ENCODE results near the gene WDR47. TPM values are rescaled to one million over a fixed set of nuclear protein-coding genes. Genes with fewer than 3 reads are reported as not detected.

The WDR47 gene
- total RNA-seq, 1 donor from 2014 or later = 30.6 TPM

- peaks cover 29% of the 10 kb centered on the region for H3K4me1 Mint-ChIP-seq (ENCODE audit: low read depth)
- no peaks in the 10 kb centered on the region for H3K9me3 Mint-ChIP-seq (ENCODE audit: low read depth)
- peaks cover 2% of the 10 kb centered on the region for H3K36me3 Mint-ChIP-seq (ENCODE audit: low read depth)
- no peak for TF ChIP-seq CTCF (IDR thresholded peaks at IDR 0.05)
- no peak overlapping the region for H3K4me3 Mint-ChIP-seq (ENCODE audit: unreplicated experiment)
- H3K27me3 Mint-ChIP-seq (ENCODE audit: low read depth) = no peaks in the 10 kb centered on the region
- H3K27ac Mint-ChIP-seq (ENCODE audit: unreplicated experiment) = no peak overlapping the region
- no peak for DNase-seq (ENCODE audit: low spot score)
Observed at GRCh38 chr1:109078317-109078716, 36.4 kb upstream of the WDR47 start.

- H3K36me3 Mint-ChIP-seq (ENCODE audit: low read depth) = peaks cover 2% of the 10 kb centered on the region
- peak; percentile 98 for DNase-seq (ENCODE audit: low spot score)
- no peaks in the 10 kb centered on the region for H3K9me3 Mint-ChIP-seq (ENCODE audit: low read depth)
- peak; percentile 49 for TF ChIP-seq CTCF (IDR thresholded peaks at IDR 0.05)
- peak within 1 kb of the TSS; percentile 100 for H3K27ac Mint-ChIP-seq (ENCODE audit: unreplicated experiment)
- H3K4me1 Mint-ChIP-seq (ENCODE audit: low read depth) = peaks cover 38% of the 10 kb centered on the region
- H3K27me3 Mint-ChIP-seq (ENCODE audit: low read depth) = no peaks in the 10 kb centered on the region
- H3K4me3 Mint-ChIP-seq (ENCODE audit: unreplicated experiment) = peak within 1 kb of the TSS; percentile 98
Observed at GRCh38 chr1:109075531-109076490, 33.9 kb upstream of the WDR47 start, which contains the start of gene TAF13. Gene TAF13 (minus strand): TSS chr1:109076003. CDS start chr1:109075947, 56 bp downstream.

GRCh38 chr1:109069294-109069693, 27.4 kb upstream of the WDR47 start:
- Mint-ChIP-seq H3K27ac (ENCODE audit: unreplicated experiment) (no peak overlapping the region), H3K27me3 (ENCODE audit: low read depth) (no peaks in the 10 kb centered on the region), H3K36me3 (ENCODE audit: low read depth) (peaks cover 18% of the 10 kb centered on the region), H3K4me1 (ENCODE audit: low read depth) (peaks cover 25% of the 10 kb centered on the region), H3K9me3 (ENCODE audit: low read depth) (no peaks in the 10 kb centered on the region), H3K4me3 (ENCODE audit: unreplicated experiment) (no peak overlapping the region)
- no peak for DNase-seq (ENCODE audit: low spot score)
- no peak for TF ChIP-seq CTCF (IDR thresholded peaks at IDR 0.05)

GRCh38 chr1:109067883-109068282, 26.0 kb upstream of the WDR47 start:
- no peak for TF ChIP-seq CTCF (IDR thresholded peaks at IDR 0.05)
- no peak overlapping the region for H3K4me3 Mint-ChIP-seq (ENCODE audit: unreplicated experiment)
- no peak for DNase-seq (ENCODE audit: low spot score)
- H3K9me3 Mint-ChIP-seq (ENCODE audit: low read depth) = no peaks in the 10 kb centered on the region
- peaks cover 16% of the 10 kb centered on the region for H3K36me3 Mint-ChIP-seq (ENCODE audit: low read depth)
- H3K27ac Mint-ChIP-seq (ENCODE audit: unreplicated experiment) = no peak overlapping the region
- peaks cover 12% of the 10 kb centered on the region for H3K4me1 Mint-ChIP-seq (ENCODE audit: low read depth)
- no peaks in the 10 kb centered on the region for H3K27me3 Mint-ChIP-seq (ENCODE audit: low read depth)

- Mint-ChIP-seq H3K4me3 (ENCODE audit: unreplicated experiment) (no peak overlapping the region), H3K27me3 (ENCODE audit: low read depth) (no peaks in the 10 kb centered on the region), H3K27ac (ENCODE audit: unreplicated experiment) (no peak overlapping the region), H3K9me3 (ENCODE audit: low read depth) (no peaks in the 10 kb centered on the region), H3K4me1 (ENCODE audit: low read depth) (peaks cover 4% of the 10 kb centered on the region), H3K36me3 (ENCODE audit: low read depth) (peaks cover 15% of the 10 kb centered on the region)
- TF ChIP-seq CTCF (IDR thresholded peaks at IDR 0.05) = no peak
- no peak for DNase-seq (ENCODE audit: low spot score)
Observed at GRCh38 chr1:109065137-109065536, 23.2 kb upstream of the WDR47 start.
